CD14-positive monocyte (primary cell): ENCODE measurements around the gene KRTAP1-5. TPM values are rescaled to one million over a fixed set of nuclear protein-coding genes. Genes with fewer than 3 reads are reported as not detected.
"Not testable (repeated sequence)": the region's sequence is repeated elsewhere in the genome, so short reads cannot be mapped to it uniquely, and the experiment has no call there.

ENCODE experiments used
- DNase-seq, 3 donors: peaks; one replicate each; pipeline ENCODE4 v3.0.0-alpha.2; 2011 to 2022
- H2AFZ ChIP-seq: 2 replicates; pipeline ENCODE4 v1.6.0; 2012; ENCODE audit warnings: mild to moderate bottlenecking, low read depth, low read length, inconsistent platforms; ENCODE audit not compliant: insufficient read depth, poor library complexity, severe bottlenecking
- H3K27ac ChIP-seq, 2 donors: 1 replicate in 1 of 2; 2 replicates in 1 of 2; pipeline ENCODE4 v1.5.1; 2012 to 2013; ENCODE audit warnings: low read length in 2 of 2, control low read depth in 1 of 2, inconsistent platforms in 1 of 2, low read depth in 1 of 2, mild to moderate bottlenecking in 1 of 2
- H3K27me3 ChIP-seq, 2 donors: one replicate each; pipeline versions ENCODE4 v1.6.0 to v1.6.1; 2011 to 2013; ENCODE audit warnings: low read length in 2 of 2; ENCODE audit not compliant: control insufficient read depth in 2 of 2, insufficient read depth in 2 of 2
- H3K36me3 ChIP-seq, 2 donors: replicated peaks in 1 of 2; 1 replicate in 1 of 2; 2 replicates in 1 of 2; pipeline versions ENCODE4 v1.5.1 to v1.6.1; 2012 to 2013; ENCODE audit warnings: low read length in 2 of 2, control low read depth in 1 of 2, inconsistent platforms in 1 of 2, mild to moderate bottlenecking in 1 of 2; ENCODE audit not compliant: insufficient read depth in 2 of 2, control insufficient read depth in 1 of 2
- H3K4me1 ChIP-seq, 2 donors: 1 replicate in 1 of 2; 2 replicates in 1 of 2; pipeline versions ENCODE4 v1.5.1 to v1.6.1; 2012 to 2013; ENCODE audit warnings: low read length in 2 of 2, control low read depth in 1 of 2, inconsistent platforms in 1 of 2, mild to moderate bottlenecking in 1 of 2, moderate library complexity in 1 of 2; ENCODE audit not compliant: insufficient read depth in 2 of 2, control insufficient read depth in 1 of 2
- H3K4me2 ChIP-seq: replicated peaks from 2 replicates; pipeline ENCODE3; 2012; ENCODE audit warnings: low read length, moderate library complexity, mild to moderate bottlenecking; ENCODE audit not compliant: poor library complexity, severe bottlenecking; ENCODE audit errors: extremely low read depth
- H3K4me3 ChIP-seq, 3 experiments: fragments of 200-600 bp in 1 of 3; sonication (generic) in 1 of 3; replicated peaks in 1 of 3; 1 replicate in 2 of 3; 2 replicates in 1 of 3; pipeline ENCODE4 v1.5.1; 2011 to 2013; ENCODE audit warnings: low read length in 3 of 3, mild to moderate bottlenecking in 3 of 3, control low read depth in 2 of 3, low read depth in 2 of 3, inconsistent platforms in 1 of 3, moderate library complexity in 1 of 3
- H3K79me2 ChIP-seq: 2 replicates; pipeline ENCODE4 v1.6.0; 2012; ENCODE audit warnings: mild to moderate bottlenecking, control low read depth, inconsistent platforms, low read length, moderate library complexity; ENCODE audit not compliant: insufficient read depth
- H3K9ac ChIP-seq: 2 replicates; pipeline ENCODE4 v1.6.0; 2017; ENCODE audit warnings: low read length, mild to moderate bottlenecking; ENCODE audit not compliant: insufficient read depth, poor library complexity, severe bottlenecking
- H3K9me3 ChIP-seq, 2 donors: replicated peaks in 1 of 2; 1 replicate in 1 of 2; 2 replicates in 1 of 2; pipeline versions ENCODE4 v1.5.1 to v1.6.1; 2012 to 2013; ENCODE audit warnings: low read length in 2 of 2, control low read depth in 1 of 2; ENCODE audit not compliant: control insufficient read depth in 1 of 2, insufficient read depth in 1 of 2
- H4K20me1 ChIP-seq: 2 replicates; pipeline ENCODE4 v1.6.0; 2012; ENCODE audit warnings: mild to moderate bottlenecking, low read length, control low read depth, moderate library complexity; ENCODE audit not compliant: insufficient read depth
- H3K27ac Mint-ChIP-seq, 7 donors: one replicate each; pipeline ENCODE4 v1.8.0; 2020; ENCODE audit warnings: mild to moderate bottlenecking in 7 of 7, mixed read lengths in 7 of 7, moderate library complexity in 6 of 7, inconsistent platforms in 2 of 7
- H3K27me3 Mint-ChIP-seq, 3 donors: one replicate each; pipeline ENCODE4 v1.8.0; 2021 to 2022; ENCODE audit warnings: low read depth in 3 of 3, mild to moderate bottlenecking in 3 of 3, mixed read lengths in 3 of 3, moderate library complexity in 3 of 3, inconsistent platforms in 1 of 3
- H3K36me3 Mint-ChIP-seq, 2 donors: one replicate each; pipeline ENCODE4 v1.8.0; 2020; ENCODE audit warnings: mixed read lengths in 2 of 2, inconsistent platforms in 1 of 2, mild to moderate bottlenecking in 1 of 2
- H3K4me1 Mint-ChIP-seq: one replicate; pipeline ENCODE4 v1.8.0; 2020; ENCODE audit warnings: mild to moderate bottlenecking, mixed read lengths
- H3K4me3 Mint-ChIP-seq, 2 donors: one replicate each; pipeline ENCODE4 v1.8.0; 2020; ENCODE audit warnings: mild to moderate bottlenecking in 2 of 2, mixed read lengths in 2 of 2, moderate library complexity in 1 of 2
- H3K9me3 Mint-ChIP-seq, 7 donors: one replicate each; pipeline ENCODE4 v1.8.0; 2020 to 2022; ENCODE audit warnings: mixed read lengths in 7 of 7, mild to moderate bottlenecking in 6 of 7, moderate library complexity in 6 of 7, inconsistent platforms in 2 of 7
- CTCF ChIP-seq: fragments of 200-600 bp; IDR thresholded peaks from one replicate; pipeline ENCODE4 v1.8.0; 2022; ENCODE audit warnings: antibody characterized with exemption, mild to moderate bottlenecking
- WGBS: methylation state at CpG from one replicate; pipeline ENCODE4 v1.1.5; 2013; ENCODE audit warnings: missing lambda C conversion rate; ENCODE audit not compliant: insufficient coverage; 5-methylcytosine and 5-hydroxymethylcytosine counted together
- intact Hi-C, 2 donors: fragments of 100-400 bp; cut with micrococcal nuclease; formaldehyde crosslinking; loops; one replicate each; pipeline versions ENCODE4 v1.15.0 to v1.15.1; 2023
- polyA plus RNA-seq, 3 donors: library from polyadenylated mRNA; depleted of rRNA in 1 of 3; unstranded in 2 of 3; stranded (reverse) in 1 of 3; fragments of 300-500 nt in 2 of 3; fragments of >200 nt in 1 of 3; fragmentation: Illumina TruSeq in 2 of 3; gene quantifications; 1 replicate in 2 of 3; 2 replicates in 1 of 3; pipeline ENCODE4 v1.2.3, GENCODE V29; 2012 to 2021

Gene KRTAP1-5
- polyA plus RNA-seq, 3 donors = not detected

GRCh38 chr17:41058741-41059140 lies 31.7 kb upstream of the KRTAP1-5 start:
- Histone ChIP-seq H3K9ac (no peak overlapping the region), H3K36me3 (no peaks in the 10 kb centered on the region), H3K4me2 (no peak overlapping the region), H3K27me3 (peaks cover 19 to 28% of the 10 kb centered on the region in 2 donors), H3K79me2 (no peaks in the 10 kb centered on the region), H3K4me1 (no peaks in the 10 kb centered on the region), H3K27ac (no peak overlapping the region), H4K20me1 (no peaks in the 10 kb centered on the region), H3K9me3 (no peaks in the 10 kb centered on the region), H3K4me3 (no peak overlapping the region), H2AFZ (no peak overlapping the region)
- no peaks in the 10 kb centered on the region for H3K4me1 Mint-ChIP-seq
- WGBS = no CpG with 5 or more reads among the region's 5 CpGs
- H3K27ac Mint-ChIP-seq = no peak overlapping the region
- intact Hi-C loops = no loop called here
- H3K9me3 Mint-ChIP-seq = peaks cover 0 to 9% (median 2%) of the 10 kb centered on the region in 7 donors
- H3K36me3 Mint-ChIP-seq = peaks cover 0 to 2% of the 10 kb centered on the region in 2 donors
- peaks cover 13 to 33% (median 20%) of the 10 kb centered on the region in 3 donors for H3K27me3 Mint-ChIP-seq
- no peak for TF ChIP-seq CTCF
- DNase-seq = no peak
- H3K4me3 Mint-ChIP-seq = no peak overlapping the region

GRCh38 chr17:41057547-41057946 lies 30.5 kb upstream of the KRTAP1-5 start:
- no peak overlapping the region for H3K4me3 Mint-ChIP-seq
- Histone ChIP-seq H3K36me3 (no peaks in the 10 kb centered on the region), H3K4me2 (no peak overlapping the region), H3K27ac (no peak overlapping the region), H3K4me1 (no peaks in the 10 kb centered on the region), H4K20me1 (no peaks in the 10 kb centered on the region), H3K9me3 (no peaks in the 10 kb centered on the region), H2AFZ (no peak overlapping the region), H3K9ac (no peak overlapping the region), H3K27me3 (peaks cover 16 to 26% of the 10 kb centered on the region in 2 donors), H3K79me2 (no peaks in the 10 kb centered on the region), H3K4me3 (no peak overlapping the region)
- no peaks in the 10 kb centered on the region for H3K4me1 Mint-ChIP-seq
- no peak for TF ChIP-seq CTCF
- WGBS = no CpG with 5 or more reads among the region's 1 CpG
- DNase-seq = no peak
- intact Hi-C loops = no loop called here
- H3K27me3 Mint-ChIP-seq = peaks cover 13 to 31% (median 17%) of the 10 kb centered on the region in 3 donors
- no peak overlapping the region for H3K27ac Mint-ChIP-seq
- H3K36me3 Mint-ChIP-seq = peaks cover 0 to 2% of the 10 kb centered on the region in 2 donors
- peaks cover 0 to 9% (median 2%) of the 10 kb centered on the region in 7 donors for H3K9me3 Mint-ChIP-seq

- H2AFZ ChIP-seq, DNase-seq, H3K4me2 ChIP-seq, H3K79me2 ChIP-seq, H3K36me3 ChIP-seq, H4K20me1 ChIP-seq, H3K4me1 Mint-ChIP-seq, H3K36me3 Mint-ChIP-seq, H3K4me1 ChIP-seq, H3K9me3 ChIP-seq, H3K27ac ChIP-seq, H3K9me3 Mint-ChIP-seq, H3K9ac ChIP-seq, H3K27ac Mint-ChIP-seq, H3K4me3 ChIP-seq, intact Hi-C loops, H3K4me3 Mint-ChIP-seq: not testable (repeated sequence)
- H3K27me3 Mint-ChIP-seq = peaks cover 9 to 21% (median 15%) of the 10 kb centered on the region in 3 donors
- no CpG with 5 or more reads among the region's 6 CpGs for WGBS
- peaks cover 6 to 13% of the 10 kb centered on the region in 2 donors for H3K27me3 ChIP-seq
Observed at GRCh38 chr17:41055130-41055529, 28.1 kb upstream of the KRTAP1-5 start, which contains the start of gene KRTAP2-2. TSS of gene KRTAP2-2 (minus strand) at chr17:41055230. CDS start at chr17:41055211, 19 bp downstream.
